ENCODE measurements around the gene SELENOW.
"Not testable (repeated sequence)": the region's sequence is repeated elsewhere in the genome, so short reads cannot be mapped to it uniquely, and the experiment has no call there.

SELENOW gene

DNA sequence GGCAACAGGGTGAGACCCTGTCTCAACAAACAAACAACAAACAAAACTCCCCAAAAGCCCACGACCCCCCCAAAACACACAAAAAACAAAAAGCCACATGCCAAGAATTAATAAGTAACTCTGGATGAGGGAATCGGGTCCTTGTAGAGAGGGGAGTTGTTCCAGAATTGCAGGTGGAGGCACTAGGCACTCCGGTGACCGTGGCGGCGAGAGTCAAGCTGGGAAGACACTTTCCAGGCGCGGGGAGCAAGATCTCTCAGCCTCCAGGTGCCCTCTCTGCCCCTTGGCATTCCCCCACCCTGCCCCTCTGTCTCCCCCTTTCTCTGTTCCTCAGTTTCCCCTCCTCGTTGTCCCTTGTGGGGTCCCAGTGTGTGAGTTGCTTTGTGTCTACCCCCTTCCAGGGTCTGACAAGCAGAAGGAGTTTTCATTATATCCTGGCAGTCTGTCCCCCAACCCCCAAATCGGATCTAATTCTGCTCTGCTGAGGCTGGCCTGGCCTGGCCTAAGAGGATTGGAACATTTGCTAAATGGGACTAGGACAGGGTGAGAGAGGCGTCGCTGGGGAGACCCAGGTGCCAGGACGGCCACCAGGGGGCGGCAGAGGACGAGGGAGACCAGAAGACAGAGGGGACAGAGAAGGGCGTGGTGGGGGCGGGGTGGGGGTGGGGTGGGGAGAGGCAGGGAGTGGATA, 34.9 kb downstream of the SELENOW start:
- DNase-seq (ENCODE audit: low read depth, low spot score), result no peak
- no peak overlapping the region for H3K27ac ChIP-seq

DNA sequence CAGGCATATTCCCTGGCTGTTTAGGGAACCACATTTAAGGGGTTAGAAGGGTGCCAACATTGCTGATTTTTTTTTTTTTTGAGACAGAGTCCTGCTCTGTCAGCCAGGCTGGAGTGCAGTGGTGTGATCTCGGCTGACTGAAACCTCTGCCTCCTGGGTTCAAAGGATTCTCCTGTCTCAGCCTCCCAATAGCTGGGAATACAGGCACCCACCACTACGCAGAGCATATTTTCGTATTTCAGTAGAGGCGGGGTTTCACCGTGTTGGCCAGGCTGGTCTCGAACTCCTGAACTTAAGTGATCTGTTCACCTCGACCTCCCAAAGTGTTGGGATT, 35.5 kb downstream of the SELENOW start:
- DNase-seq (ENCODE audit: low read depth, low spot score), result no peak
- no peak overlapping the region for H3K27ac ChIP-seq

GRCh38 chr19:47816270-47816669, 37.8 kb downstream of the SELENOW start:
- not testable (repeated sequence) for DNase-seq (ENCODE audit: low read depth, low spot score); H3K27ac ChIP-seq

DNA sequence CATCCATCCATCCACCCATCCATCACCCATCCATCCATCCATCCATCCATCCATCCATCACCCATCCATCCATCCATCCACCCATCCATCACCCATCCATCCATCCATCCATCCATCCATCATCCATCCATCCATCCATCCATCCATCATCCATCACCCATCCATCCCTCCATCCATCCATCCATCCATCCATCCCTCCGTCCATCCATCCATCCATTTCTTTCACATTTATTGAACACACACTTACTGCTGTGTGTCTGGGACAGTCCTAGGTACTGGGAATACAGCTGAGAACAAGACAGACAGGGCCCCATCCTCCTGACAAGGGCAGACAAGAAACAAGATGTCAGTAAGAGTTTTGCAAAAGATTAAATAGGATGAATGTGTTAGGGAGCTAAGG, 39.7 kb downstream of the SELENOW start:
- not testable (repeated sequence) for H3K27ac ChIP-seq; DNase-seq (ENCODE audit: low read depth, low spot score)

GRCh38 chr19:47819858-47820257, 41.4 kb downstream of the SELENOW start:
- DNase-seq (ENCODE audit: low read depth, low spot score), result no peak
- no peak overlapping the region for H3K27ac ChIP-seq

GRCh38 chr19:47820410-47820809, 41.9 kb downstream of the SELENOW start:
- H3K27ac ChIP-seq, result no peak overlapping the region
- no peak for DNase-seq (ENCODE audit: low read depth, low spot score)

- no peak for DNase-seq (ENCODE audit: low read depth, low spot score)
- H3K27ac ChIP-seq, result no peak within 1 kb of the TSS
Measured at GRCh38 chr19:47821460-47822020, 43.0 kb downstream of the SELENOW start, which contains the start of gene CRX. CRX (plus strand) TSS chr19:47821937; CDS start chr19:47834444, 12,507 bp downstream.

GRCh38 chr19:47824396-47824795, 45.9 kb downstream of the SELENOW start:
- DNase-seq (ENCODE audit: low read depth, low spot score), result no peak

GRCh38 chr19:47826800-47827199, 48.3 kb downstream of the SELENOW start:
- H3K27ac ChIP-seq, result no peak overlapping the region

More at GRCh38 chr19:47824396-47824795, 45.9 kb downstream of the SELENOW start:
- no peak overlapping the region for H3K27ac ChIP-seq

DNA sequence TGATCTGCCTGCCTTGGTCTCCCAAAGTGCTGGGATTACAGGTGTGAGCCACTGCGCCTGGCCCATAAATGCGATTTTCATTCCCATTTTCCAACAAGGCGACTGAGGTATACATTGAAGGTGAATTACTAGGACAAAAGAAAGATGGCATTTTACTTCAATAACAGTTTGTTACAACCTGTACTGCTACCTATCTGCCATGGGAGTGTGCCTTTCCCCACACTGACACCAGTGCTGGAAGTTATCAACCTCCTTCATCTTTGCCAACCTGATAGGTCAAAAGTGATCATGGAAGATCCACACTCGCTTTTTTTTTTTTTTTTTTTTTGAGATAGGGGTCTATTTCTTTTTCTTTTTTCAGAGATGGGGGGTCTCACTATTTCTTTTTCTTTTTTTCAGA, 54.2 kb downstream of the SELENOW start:
- no peak overlapping the region for H3K27ac ChIP-seq
- DNase-seq (ENCODE audit: low read depth, low spot score), result no peak

More at GRCh38 chr19:47826800-47827199, 48.3 kb downstream of the SELENOW start:
- no peak for DNase-seq (ENCODE audit: low read depth, low spot score)
